HepG2 (cell line): Measurements from ENCODE around the gene XPO5. TPM values are rescaled to one million over a fixed set of nuclear protein-coding genes. Genes with fewer than 3 reads are reported as not detected.

Experiments
- ATAC-seq: fragments of 200-7000 bp; cut with Tn5 transposase; 3 replicates; pipeline ENCODE4 v1.9.1; 2020; ENCODE audit warnings: mild to moderate bottlenecking, moderate library complexity
- BruUV-seq: library from RNA; stranded (reverse); fragments of 400-500 nt; replicated peaks from 2 replicates; lab custom pipeline; 2021; lab: Mats Ljungman, UMichigan
- CTCF ChIA-PET: fragments of 300-600 bp; formaldehyde crosslinking; extraction: SDS; loops from one replicate; lab custom pipeline; 2021; ENCODE audit warnings: low total read pairs, inconsistent platforms, low intra/inter-chr PET ratio; lab: Yijun Ruan, JAX
- POLR2A ChIA-PET: fragments of 350-600 bp; sonication (Branson Sonifier 250); formaldehyde crosslinking; loops from one replicate; lab custom pipeline; 2020; ENCODE audit warnings: antibody characterized with exemption, inconsistent platforms; lab: Yijun Ruan, JAX
- DNase-seq: peaks from one replicate; pipeline ENCODE4 v3.0.0-alpha.2; 2015; ENCODE audit warnings: low spot score
- FAIRE-seq: peaks from 3 replicates; lab custom pipeline; 2011; peaks lifted over from hg19 to GRCh38; lab: Jason Lieb, UNC
- H2AFZ ChIP-seq: one replicate; pipeline ENCODE4 v1.6.1; 2011; ENCODE audit warnings: low read length, inconsistent platforms
- H3K27ac ChIP-seq: fragments of 300-600 bp; 3 replicates; pipeline ENCODE4 v1.8.0; 2011; ENCODE audit warnings: mixed run types, mild to moderate bottlenecking, mixed read lengths, low read length, inconsistent platforms; ENCODE audit not compliant: insufficient read depth; ENCODE audit errors: extremely low read length
- H3K27me3 ChIP-seq, 2 experiments: fragments of 200-600 bp in 1 of 2; 2 replicates in 1 of 2; 3 replicates in 1 of 2; pipeline versions ENCODE4 v1.6.0 to v1.8.0; 2011; ENCODE audit warnings: low read length in 2 of 2, mild to moderate bottlenecking in 2 of 2, moderate library complexity in 2 of 2, inconsistent platforms in 1 of 2; ENCODE audit not compliant: insufficient read depth in 2 of 2, control insufficient read depth in 1 of 2
- H3K36me3 ChIP-seq, 2 experiments: fragments of 200-600 bp in 1 of 2; replicated peaks in 1 of 2; 2 replicates in 1 of 2; 3 replicates in 1 of 2; pipeline versions ENCODE4 v1.5.1 to v1.8.0; 2011; ENCODE audit warnings: low read length in 2 of 2, inconsistent platforms in 1 of 2; ENCODE audit not compliant: insufficient read depth in 2 of 2, control insufficient read depth in 1 of 2
- H3K4me1 ChIP-seq: 2 replicates; pipeline ENCODE4 v1.5.1; 2012; ENCODE audit warnings: low read length, inconsistent platforms; ENCODE audit not compliant: insufficient read depth
- H3K4me2 ChIP-seq: 2 replicates; pipeline ENCODE4 v1.6.0; 2011; ENCODE audit warnings: low read depth, low read length, inconsistent platforms
- H3K4me3 ChIP-seq, 3 experiments: fragments of 200-600 bp in 1 of 3; sonication (generic), shearing (Covaris generic) in 1 of 3; replicated peaks in 1 of 3; 2 replicates each; pipeline ENCODE4 v1.5.1; 2011 to 2016; ENCODE audit warnings: low read length in 3 of 3, inconsistent platforms in 2 of 3, low read depth in 2 of 3, mild to moderate bottlenecking in 2 of 3, control low read depth in 1 of 3, mixed read lengths in 1 of 3; ENCODE audit not compliant: insufficient read depth in 1 of 3
- H3K79me2 ChIP-seq: one replicate; pipeline ENCODE4 v1.6.1; 2011; ENCODE audit warnings: low read length, inconsistent platforms; ENCODE audit not compliant: insufficient read depth
- H3K9ac ChIP-seq: 2 replicates; pipeline ENCODE4 v1.6.0; 2011; ENCODE audit warnings: mild to moderate bottlenecking, low read depth, low read length, inconsistent platforms; ENCODE audit not compliant: insufficient read depth
- H3K9me3 ChIP-seq: 2 replicates; pipeline ENCODE4 v1.5.1; 2012; ENCODE audit warnings: mild to moderate bottlenecking, low read length
- H4K20me1 ChIP-seq: 2 replicates; pipeline ENCODE4 v1.6.0; 2011; ENCODE audit warnings: inconsistent platforms, mild to moderate bottlenecking, low read length, moderate library complexity; ENCODE audit not compliant: insufficient read depth
- ATF6 ChIP-seq: sonication (generic); formaldehyde crosslinking; conservative IDR thresholded peaks from 2 replicates; pipeline ENCODE4 v1.4.0; 2020; ENCODE audit warnings: missing genetic modification reagents
- GATAD2A ChIP-seq: IDR thresholded peaks from 2 replicates; pipeline ENCODE4 v1.6.1; 2016
- MEF2D ChIP-seq: sonication (generic); formaldehyde crosslinking; IDR thresholded peaks from 2 replicates; pipeline ENCODE4 v1.5.1; 2020; ENCODE audit warnings: mild to moderate bottlenecking, missing genetic modification reagents
- RXRA ChIP-seq: sonication (generic); formaldehyde crosslinking; IDR thresholded peaks from 2 replicates; pipeline ENCODE4 v1.5.1; 2020; ENCODE audit warnings: missing genetic modification reagents
- ZNF160 ChIP-seq: sonication (generic); formaldehyde crosslinking; IDR thresholded peaks from 2 replicates; pipeline ENCODE4 v1.8.0; 2022; ENCODE audit warnings: mild to moderate bottlenecking, inconsistent platforms, missing genetic modification reagents
- ZNF552 ChIP-seq: sonication (generic); formaldehyde crosslinking; IDR thresholded peaks from 2 replicates; pipeline ENCODE4 v1.9.0; 2022; ENCODE audit warnings: missing genetic modification reagents, mild to moderate bottlenecking, borderline replicate concordance
- ZNF614 ChIP-seq: IDR thresholded peaks from 2 replicates; pipeline ENCODE4 v1.6.1; 2018; ENCODE audit warnings: missing biosample characterization, missing genetic modification reagents, inconsistent platforms, borderline replicate concordance
- ZNF747 ChIP-seq: sonication (generic); formaldehyde crosslinking; IDR thresholded peaks from 2 replicates; pipeline ENCODE4 v1.8.1; 2023; ENCODE audit warnings: missing genetic modification reagents, mild to moderate bottlenecking, borderline replicate concordance
- WGBS: methylation state at CpG from one replicate; pipeline ENCODE4 v1.1.6; 2017; ENCODE audit warnings: low lambda C conversion rate; 5-methylcytosine and 5-hydroxymethylcytosine counted together
- in situ Hi-C: cut with HindIII; loops from 2 replicates; pipeline ENCODE4 v1.10.0; 2017; ENCODE audit warnings: low pct_unique_long_range_greater_than_20kb; ENCODE audit not compliant: extremely low pct_ligation_motif_present
- intact Hi-C: fragments of 100-400 bp; cut with micrococcal nuclease; formaldehyde crosslinking; loops from one replicate; pipeline ENCODE4 v1.10.0; 2022; ENCODE audit not compliant: unreplicated experiment
- polyA plus RNA-seq, 8 experiments: library from polyadenylated mRNA; depleted of rRNA in 3 of 8; stranded (reverse) in 7 of 8; unstranded in 1 of 8; fragments of >200 nt; fragmentation: Illumina TruSeq in 4 of 8; extraction: Trizol in 4 of 8; gene quantifications; 2 replicates each; pipeline versions ENCODE4 v1.2.1 to v1.2.3, GENCODE V29; 2011 to 2016; ENCODE audit warnings: low read depth in 4 of 8, missing spikeins in 1 of 8, mixed read lengths in 1 of 8; ENCODE audit not compliant: insufficient read depth in 1 of 8
- total RNA-seq, 5 experiments: library from RNA; depleted of rRNA; stranded (reverse); fragments of >200 nt; fragmentation: Illumina TruSeq; extraction: Trizol; gene quantifications; 2 replicates each; pipeline ENCODE4 v1.2.3, GENCODE V29; 2016; ENCODE audit warnings: low read depth in 1 of 5
- TF ChIP-seq, protein P1 (sequence below): sonication (generic); formaldehyde crosslinking; IDR thresholded peaks from 2 replicates; pipeline ENCODE4 v1.5.0; 2020; ENCODE audit warnings: missing genetic modification reagents
- TF ChIP-seq, protein P2 (sequence below): sonication (generic); formaldehyde crosslinking; IDR thresholded peaks from 2 replicates; pipeline ENCODE4; 2020; ENCODE audit warnings: missing genetic modification reagents, mild to moderate bottlenecking, borderline replicate concordance
- TF ChIP-seq, protein P3 (sequence below): sonication (generic); formaldehyde crosslinking; IDR thresholded peaks from 2 replicates; pipeline ENCODE4 v1.8.1; 2022; ENCODE audit warnings: mild to moderate bottlenecking, missing genetic modification reagents

XPO5 gene
- total and polyA plus RNA-seq, 2 of the 13 experiments (the other 11 are each of a cell fraction or from before 2014, with no cell fraction given): 52.2 to 68.0 TPM

DNA sequence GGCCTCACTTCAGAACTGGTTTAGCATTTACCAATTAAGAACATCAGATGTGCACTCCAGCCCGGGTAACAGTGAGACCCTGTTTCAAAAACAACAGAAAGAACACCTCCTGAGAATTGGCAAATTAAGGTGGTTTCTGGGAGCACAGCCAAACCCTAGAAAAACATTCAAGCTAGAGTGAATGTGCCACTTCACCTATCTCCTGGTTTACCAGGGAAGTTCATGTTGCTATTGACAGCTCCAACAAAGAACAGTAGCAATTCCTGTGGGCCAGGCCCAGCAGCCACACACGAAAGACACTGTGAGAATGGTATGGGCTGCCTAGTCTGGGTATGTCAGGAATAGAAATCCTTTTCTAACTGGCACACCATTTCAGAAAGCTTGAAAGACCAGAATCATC is 54.0 kb downstream of the XPO5 start:
- no peak for FAIRE-seq
- POLR2A ChIA-PET: interaction anchor here (1.2 to 2.1 kb wide), 3 partner anchors 11 to 108 kb away, joined by 4 to 5 read pairs (median 4); partner anchors contain the start of genes GTPBP2 and LRRC73
- no peaks in the 10 kb centered on the region for H3K9me3 ChIP-seq
- no peak overlapping the region for H2AFZ ChIP-seq
- CTCF ChIA-PET: no interaction called here
- intact Hi-C loops: no loop called here
- no peak overlapping the region for H3K4me2 ChIP-seq
- H3K27me3 ChIP-seq: peaks cover 0 to 5% of the 10 kb centered on the region in 2 experiments; a peak in 1 of 5 replicates
- peaks cover 17% of the 10 kb centered on the region for H3K4me1 ChIP-seq
- no peaks in the 10 kb centered on the region for H4K20me1 ChIP-seq
- no peak overlapping the region for H3K4me3 ChIP-seq
- H3K79me2 ChIP-seq: peaks cover 28% of the 10 kb centered on the region
- H3K9ac ChIP-seq: no peak overlapping the region
- no peak for ATAC-seq
- WGBS: 84% methylated on average over 2 of the region's 2 CpGs
- no peak for DNase-seq
- BruUV-seq: no TSS peak
- in situ Hi-C loops: no loop called here
- H3K36me3 ChIP-seq: peaks cover 52 to 78% of the 10 kb centered on the region in 2 experiments
- H3K27ac ChIP-seq: no peak overlapping the region
- TF ChIP-seq ZNF552 (CRISPR knock-in tag): no peak
- TF ChIP-seq ATF6 (CRISPR knock-in tag): no peak
- TF ChIP-seq, protein P1, sequence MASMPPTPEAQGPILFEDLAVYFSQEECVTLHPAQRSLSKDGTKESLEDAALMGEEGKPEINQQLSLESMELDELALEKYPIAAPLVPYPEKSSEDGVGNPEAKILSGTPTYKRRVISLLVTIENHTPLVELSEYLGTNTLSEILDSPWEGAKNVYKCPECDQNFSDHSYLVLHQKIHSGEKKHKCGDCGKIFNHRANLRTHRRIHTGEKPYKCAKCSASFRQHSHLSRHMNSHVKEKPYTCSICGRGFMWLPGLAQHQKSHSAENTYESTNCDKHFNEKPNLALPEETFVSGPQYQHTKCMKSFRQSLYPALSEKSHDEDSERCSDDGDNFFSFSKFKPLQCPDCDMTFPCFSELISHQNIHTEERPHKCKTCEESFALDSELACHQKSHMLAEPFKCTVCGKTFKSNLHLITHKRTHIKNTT (CRISPR knock-in tag): no peak
- no peak for TF ChIP-seq ZNF614
- no peak for TF ChIP-seq RXRA (CRISPR knock-in tag)
- TF ChIP-seq, protein P2, sequence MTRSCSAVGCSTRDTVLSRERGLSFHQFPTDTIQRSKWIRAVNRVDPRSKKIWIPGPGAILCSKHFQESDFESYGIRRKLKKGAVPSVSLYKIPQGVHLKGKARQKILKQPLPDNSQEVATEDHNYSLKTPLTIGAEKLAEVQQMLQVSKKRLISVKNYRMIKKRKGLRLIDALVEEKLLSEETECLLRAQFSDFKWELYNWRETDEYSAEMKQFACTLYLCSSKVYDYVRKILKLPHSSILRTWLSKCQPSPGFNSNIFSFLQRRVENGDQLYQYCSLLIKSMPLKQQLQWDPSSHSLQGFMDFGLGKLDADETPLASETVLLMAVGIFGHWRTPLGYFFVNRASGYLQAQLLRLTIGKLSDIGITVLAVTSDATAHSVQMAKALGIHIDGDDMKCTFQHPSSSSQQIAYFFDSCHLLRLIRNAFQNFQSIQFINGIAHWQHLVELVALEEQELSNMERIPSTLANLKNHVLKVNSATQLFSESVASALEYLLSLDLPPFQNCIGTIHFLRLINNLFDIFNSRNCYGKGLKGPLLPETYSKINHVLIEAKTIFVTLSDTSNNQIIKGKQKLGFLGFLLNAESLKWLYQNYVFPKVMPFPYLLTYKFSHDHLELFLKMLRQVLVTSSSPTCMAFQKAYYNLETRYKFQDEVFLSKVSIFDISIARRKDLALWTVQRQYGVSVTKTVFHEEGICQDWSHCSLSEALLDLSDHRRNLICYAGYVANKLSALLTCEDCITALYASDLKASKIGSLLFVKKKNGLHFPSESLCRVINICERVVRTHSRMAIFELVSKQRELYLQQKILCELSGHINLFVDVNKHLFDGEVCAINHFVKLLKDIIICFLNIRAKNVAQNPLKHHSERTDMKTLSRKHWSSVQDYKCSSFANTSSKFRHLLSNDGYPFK (CRISPR knock-in tag): no peak
- TF ChIP-seq, protein P3, sequence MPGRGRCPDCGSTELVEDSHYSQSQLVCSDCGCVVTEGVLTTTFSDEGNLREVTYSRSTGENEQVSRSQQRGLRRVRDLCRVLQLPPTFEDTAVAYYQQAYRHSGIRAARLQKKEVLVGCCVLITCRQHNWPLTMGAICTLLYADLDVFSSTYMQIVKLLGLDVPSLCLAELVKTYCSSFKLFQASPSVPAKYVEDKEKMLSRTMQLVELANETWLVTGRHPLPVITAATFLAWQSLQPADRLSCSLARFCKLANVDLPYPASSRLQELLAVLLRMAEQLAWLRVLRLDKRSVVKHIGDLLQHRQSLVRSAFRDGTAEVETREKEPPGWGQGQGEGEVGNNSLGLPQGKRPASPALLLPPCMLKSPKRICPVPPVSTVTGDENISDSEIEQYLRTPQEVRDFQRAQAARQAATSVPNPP (CRISPR knock-in tag): no peak
- no peak for TF ChIP-seq ZNF747 (CRISPR knock-in tag)
- no peak for TF ChIP-seq ZNF160
- no peak for TF ChIP-seq MEF2D (CRISPR knock-in tag)
- no peak for TF ChIP-seq GATAD2A (CRISPR knock-in tag)
